GM21723 (cell line): ENCODE results near the gene TSPEAR.

ENCODE experiments used
- ATAC-seq: cut with Tn5 transposase; IDR thresholded peaks from one replicate; pipeline ENCODE4 v1.9.1; 2021; ENCODE audit warnings: mild to moderate bottlenecking, moderate library complexity; ENCODE audit not compliant: unreplicated experiment

Gene TSPEAR

DNA sequence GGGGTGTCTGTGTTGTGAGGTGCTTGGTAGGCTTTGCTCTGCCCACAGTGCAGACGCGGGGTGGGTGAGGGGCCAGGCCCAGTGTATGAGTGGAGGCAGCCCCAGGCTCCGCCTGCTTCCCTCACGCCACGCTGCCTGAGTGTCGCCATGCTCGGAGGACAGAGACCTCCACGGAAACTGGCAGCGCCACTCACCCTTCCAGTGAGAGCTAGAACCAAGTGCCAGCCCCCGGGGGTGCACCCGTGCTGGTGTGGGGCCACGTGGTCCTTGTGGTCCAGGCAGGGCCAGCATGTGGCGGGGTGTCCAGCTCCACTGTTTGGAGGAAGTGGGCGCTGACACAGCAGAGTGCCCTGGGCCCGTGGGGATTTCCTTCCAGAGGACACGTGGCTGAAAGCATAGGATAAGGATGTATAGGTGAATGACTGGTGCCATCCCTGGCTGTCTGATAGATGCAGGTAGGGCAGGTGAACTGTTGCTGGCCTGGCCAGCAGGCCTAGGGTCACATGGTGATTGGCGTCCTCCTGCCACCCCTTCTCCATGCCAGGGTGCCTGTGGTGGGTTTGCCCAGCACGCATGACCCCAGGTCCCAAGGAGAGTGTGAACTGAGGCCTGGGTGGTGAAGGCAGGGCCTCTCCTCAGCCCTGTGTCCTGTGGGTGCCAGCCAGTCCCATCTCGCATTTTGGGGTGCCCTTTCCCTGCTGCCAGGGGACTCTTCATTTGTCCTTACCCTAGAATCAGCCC lies 252.2 kb downstream of the TSPEAR start:
- no peak for ATAC-seq

GRCh38 chr21:44456915-44457736 lies 254.2 kb downstream of the TSPEAR start:
- no peak for ATAC-seq

DNA sequence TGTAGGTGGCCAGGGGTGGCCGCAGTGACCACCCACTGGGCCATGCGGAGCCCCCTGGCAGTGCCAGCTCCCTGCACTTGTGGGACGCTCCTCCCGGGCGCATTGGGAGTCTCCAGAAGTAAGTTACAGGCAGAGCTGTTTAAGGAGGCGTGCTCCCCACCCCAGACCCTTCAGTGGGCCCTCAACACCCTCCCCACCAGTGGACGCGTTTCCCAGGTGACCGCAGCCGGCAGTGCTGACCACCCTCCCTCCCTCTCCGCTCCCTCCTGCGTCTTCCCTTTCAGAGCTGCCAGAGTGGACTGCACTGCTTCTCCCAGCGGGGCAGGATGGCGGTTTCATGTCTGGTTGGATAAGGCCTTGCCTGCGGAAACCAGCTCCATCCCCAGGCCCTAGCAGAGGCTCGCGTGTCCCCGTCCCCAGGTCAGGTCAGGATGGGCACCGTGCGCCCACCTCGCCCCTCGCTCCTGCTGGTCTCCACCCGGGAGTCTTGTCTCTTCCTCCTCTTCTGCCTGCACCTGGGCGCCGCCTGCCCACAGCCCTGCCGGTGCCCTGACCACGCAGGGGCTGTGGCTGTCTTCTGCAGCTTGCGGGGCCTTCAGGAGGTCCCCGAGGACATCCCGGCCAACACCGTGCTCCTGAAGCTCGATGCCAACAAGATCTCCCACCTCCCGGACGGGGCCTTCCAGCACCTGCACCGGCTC lies 255.0 kb downstream of the TSPEAR start:
- ATAC-seq, result no peak

DNA sequence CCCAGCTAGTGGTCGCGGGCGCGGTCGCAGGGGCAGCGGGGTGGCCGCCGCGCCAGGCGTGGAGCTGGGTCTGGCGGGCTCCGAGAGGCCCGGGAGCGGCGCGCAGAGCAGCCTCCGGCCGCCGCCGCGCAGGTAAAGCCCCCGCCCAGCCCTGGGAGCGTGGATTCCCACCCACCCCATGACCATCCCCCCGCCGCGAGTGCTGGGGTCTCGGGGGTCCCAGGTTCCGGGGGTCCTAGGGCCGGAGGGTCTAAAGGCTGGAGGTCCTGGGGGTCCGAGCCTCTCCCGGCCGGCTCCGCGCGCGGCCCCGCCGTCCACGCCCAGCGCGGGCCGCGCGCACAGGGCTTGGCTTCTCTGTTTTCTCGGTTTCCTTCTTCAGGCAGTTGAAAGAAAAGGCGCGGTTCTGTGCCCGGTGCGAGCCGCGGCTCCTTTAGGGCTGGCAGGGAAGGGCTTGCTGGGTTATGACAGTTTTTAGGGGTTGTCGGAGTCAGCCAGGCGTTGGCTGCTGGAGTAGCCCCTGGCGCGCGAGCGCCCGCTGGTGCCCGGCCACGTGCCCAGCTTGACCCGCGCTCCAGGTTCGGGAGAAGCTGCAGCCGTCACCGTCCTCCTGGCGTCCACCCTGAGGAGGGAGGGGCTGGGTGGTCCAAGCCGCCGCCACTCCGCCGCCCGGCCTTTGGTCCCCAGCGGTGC lies 255.7 kb downstream of the TSPEAR start:
- no peak for ATAC-seq

- ATAC-seq, result no peak
These were observed 256.4 kb downstream of the TSPEAR start, which contains the start of gene LRRC3 for GRCh38 chr21:44454747-44455523. Gene LRRC3, plus strand, starts transcription at chr21:44455510. Its CDS starts 1,135 bp downstream, at chr21:44456645.

- no peak for ATAC-seq
These were observed 257.3 kb downstream of the TSPEAR start for GRCh38 chr21:44454058-44454457.

DNA sequence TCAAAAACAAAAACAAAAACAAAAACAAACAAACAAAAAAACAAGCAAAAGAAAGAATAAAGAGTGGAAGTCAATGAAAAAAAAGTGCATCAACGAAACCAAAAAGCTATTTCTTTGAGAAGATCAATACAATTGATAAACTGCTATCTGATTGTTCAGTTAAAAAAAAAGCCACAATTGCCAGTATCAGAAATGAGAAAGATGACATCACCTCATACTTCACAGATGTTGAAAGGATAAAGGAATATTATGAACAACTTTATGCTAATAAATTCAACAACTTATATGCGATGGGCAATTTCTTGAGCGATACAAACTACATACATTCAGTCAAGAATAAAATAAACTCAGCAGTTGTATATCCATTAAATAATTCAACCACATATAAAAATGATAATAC lies 258.3 kb downstream of the TSPEAR start:
- no peak for ATAC-seq

DNA sequence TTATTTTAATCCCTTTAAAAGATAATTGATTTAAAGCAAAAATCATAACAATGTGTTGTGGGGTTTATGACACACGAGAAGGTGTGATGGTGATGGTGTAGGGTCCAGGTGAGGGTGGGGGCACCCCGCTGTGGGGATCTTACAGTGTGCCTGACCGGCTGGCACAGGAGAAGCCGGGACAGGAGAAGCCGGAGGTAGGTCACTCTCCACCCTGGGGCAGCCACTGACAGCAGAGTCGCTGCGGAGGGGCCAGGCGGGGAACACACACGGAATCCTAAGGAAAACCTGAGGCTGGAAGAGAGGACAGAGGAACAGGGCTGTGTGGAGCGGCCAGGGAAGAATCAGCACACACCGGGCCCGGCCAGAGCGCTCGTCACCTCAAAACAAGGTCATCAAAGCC lies 260.4 kb downstream of the TSPEAR start:
- ATAC-seq, result no peak

DNA sequence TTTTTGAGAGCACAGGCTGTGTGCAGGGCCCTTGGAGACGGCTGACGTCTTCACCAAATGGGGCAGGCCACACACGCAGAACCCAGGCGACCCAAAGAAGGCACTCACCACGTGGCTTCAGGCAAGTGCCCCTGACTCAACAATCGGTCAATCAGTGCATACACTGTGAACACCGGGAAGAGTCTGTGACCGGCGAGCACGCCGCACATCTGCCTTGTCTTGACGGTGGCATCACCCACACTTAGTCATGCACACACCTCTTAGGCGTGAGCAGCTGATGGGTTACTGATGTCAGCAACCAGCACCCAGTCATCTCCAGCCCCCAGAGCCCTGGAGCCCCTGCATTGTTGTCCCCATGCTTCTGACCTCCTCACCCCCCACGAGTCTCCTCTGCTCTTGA lies 261.0 kb downstream of the TSPEAR start:
- no peak for ATAC-seq

DNA sequence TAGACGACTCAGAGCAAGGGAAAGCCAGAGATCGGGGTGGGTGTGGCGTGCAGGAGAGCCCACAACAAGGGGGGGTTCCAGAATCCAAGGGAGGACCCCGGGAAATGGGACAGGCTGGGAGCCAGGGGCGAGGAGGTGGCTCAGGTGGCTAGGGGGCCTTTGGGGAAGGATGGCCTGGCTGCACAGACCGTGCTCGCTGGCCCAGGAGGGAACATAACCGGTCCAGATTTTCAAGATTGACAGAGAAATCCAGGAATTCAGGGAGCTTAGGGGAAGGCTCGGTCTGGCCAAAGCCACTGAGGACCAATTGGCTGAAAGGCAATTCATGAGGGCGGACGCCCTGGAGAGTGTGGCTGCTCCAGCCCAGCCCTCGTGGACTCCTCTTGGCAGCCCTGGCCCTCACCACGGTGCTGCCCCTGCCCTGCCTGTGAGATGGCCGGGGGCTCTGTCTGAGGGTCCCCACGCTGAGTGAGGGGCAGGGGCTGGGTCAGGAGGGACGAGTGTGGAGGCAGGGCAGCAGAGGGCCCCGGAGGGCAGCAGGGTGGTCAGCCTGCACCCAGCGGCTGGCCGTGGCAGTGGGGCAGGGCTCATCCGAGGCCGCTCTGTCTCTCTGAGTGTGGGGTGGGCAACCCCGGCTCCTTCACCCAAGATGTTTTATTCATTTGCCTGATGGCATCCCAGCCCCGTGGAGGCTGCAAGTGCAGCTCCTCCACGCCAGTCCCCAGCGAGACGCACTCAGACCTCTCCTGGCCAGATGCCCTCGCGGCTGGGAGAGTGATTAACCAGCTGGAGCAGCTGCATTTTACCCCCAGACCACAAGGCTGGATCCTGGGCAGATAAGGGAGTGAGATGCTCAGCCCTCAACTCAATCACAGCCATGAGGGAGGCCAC lies 261.7 kb downstream of the TSPEAR start:
- ATAC-seq, result no peak

DNA sequence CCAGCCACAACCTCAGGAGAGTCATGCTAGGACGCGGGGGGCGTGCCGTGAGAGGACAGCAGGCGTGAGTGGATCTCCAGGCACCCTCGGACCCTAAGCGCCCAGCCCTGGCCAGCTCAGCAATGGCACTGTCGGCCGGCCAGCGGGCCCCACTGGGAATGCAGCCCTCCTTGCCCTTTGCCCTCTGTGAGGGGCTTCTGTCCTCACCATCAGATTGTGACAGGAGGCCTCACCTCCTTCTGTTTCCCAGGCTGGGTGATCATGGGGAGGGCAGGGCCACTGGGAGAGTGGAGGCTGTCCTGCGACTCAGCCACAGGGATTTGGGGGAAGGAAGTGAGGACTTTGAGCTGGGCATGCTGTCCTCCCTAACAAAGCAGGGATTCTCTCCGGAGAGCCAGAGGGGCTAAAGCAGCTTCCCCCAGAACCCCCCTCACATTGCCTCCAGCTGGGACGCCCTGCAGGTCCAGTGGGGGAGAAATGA lies 262.7 kb downstream of the TSPEAR start:
- ATAC-seq, result no peak
